Measurements from ENCODE around the gene SKIC8.

The SKIC8 gene

GRCh38 chr15:78299101-78299930 is at the start of gene SKIC8:
TSS of gene SKIC8 (minus strand) at chr15:78299609. CDS start at chr15:78295686, 3,923 bp downstream.
- peak; percentile 97 for DNase-seq

- no peak for DNase-seq
Measured at GRCh38 chr15:78347586-78348543, 48.5 kb upstream of the SKIC8 start.

GRCh38 chr15:78345396-78346125 is 46.2 kb upstream of the SKIC8 start:
- no peak for DNase-seq

- no peak for DNase-seq
Measured at GRCh38 chr15:78343276-78344060, 44.1 kb upstream of the SKIC8 start.

DNA sequence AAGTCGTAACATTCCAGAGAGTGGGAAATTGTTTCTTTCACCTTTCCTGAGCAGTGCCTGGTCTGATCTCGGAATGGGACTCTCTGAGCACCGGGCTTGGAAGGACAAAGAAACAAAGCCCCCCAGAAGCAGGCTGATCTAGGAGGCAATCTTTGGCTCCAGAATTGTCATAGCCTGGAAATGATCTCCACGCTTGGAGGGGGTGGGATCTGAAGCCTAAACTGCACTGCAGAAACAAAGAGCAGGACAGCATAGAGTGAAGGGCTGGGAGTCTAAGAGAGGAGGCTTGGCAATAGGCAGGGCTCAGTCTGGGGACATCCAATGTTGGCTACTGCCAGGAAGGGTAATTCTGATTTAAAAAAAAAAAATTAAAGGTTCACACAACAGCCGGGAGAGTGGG is 42.6 kb upstream of the SKIC8 start:
- DNase-seq, result no peak

DNA sequence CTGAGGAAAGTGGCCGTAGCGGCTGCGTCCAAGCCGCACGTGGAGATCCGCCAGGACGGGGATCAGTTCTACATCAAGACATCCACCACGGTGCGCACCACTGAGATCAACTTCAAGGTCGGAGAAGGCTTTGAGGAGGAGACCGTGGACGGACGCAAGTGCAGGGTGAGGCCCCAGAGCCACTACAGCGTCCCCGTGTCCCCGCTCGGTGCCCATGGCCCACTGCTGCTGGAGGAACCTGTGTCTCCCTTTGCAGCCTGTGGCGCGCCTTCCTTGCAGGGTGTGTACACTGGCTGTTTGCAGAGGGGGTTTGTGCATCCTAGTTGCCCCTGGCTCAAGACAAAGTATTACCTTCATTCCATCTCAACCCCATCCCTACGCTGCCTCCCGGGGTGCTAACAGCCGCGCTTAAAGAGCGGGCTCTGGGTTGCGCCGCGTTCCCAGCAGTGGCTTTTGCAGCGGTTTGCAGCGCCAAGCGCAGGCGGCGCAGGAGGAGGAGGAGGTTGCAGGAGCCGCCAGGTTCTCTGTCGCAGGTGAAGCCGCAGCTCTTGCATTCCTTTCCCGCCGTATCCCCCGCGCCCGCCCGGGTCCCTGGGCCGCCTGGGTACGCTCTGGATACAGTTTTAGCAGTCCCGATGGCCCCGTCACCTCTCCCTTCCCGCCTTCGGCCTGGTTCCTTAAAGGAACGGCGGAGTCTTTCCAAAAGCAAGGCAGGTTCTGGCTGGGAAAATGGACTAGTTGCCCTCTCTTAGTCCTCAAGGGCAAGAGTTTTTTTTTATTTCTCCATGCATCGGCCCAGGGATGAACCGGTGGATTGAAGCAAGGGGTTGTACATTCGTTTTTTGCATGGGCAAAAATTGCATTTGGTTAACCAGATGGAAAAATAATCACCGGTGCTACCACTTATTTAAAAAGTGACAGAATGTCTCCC is 41.9 kb upstream of the SKIC8 start:
- DNase-seq, result no peak

- DNase-seq, result no peak
Measured at GRCh38 chr15:78340231-78341056, 41.0 kb upstream of the SKIC8 start, which contains the start of gene CRABP1. TSS of gene CRABP1 (plus strand) at chr15:78340353. CDS start at chr15:78340429, 76 bp downstream.

DNA sequence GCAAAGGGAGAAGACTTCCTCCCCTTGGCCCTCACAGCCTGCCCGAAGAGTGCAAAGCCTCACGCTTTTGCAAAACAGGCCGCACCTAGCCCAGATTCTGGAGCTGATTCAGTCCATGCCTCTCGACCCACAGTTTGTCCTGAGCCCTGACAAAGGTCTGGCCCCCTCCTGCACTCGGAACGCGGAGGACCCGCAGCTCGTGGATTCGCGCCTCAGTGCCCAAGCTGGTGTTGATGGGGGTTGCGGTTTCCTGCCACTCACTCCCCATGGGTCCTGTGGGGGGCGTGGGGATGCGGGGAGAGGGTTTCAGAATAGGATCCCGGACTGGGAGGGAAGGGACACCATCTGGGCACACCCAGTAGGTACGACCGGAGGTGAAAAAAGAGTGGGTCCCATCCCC is 40.1 kb upstream of the SKIC8 start:
- no peak for DNase-seq

DNA sequence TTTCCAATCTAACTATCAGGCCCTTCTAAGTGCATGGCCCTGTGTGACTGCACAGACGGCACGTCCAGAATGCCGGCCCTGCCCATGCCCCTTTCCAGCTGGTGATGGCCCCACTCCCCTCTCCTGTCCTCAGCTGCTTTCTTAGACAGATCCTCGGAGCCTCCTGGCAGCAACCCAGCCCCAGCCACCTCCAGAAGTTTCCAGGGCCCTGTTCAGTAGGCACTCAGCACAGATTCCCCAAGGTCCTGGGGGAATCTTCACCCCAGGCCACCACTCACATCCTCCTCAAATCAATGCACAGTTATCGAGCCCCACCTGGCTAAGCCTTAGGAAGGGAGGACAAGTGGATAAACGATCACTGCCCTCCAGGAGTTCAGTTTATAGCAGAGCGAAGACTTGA is 39.4 kb upstream of the SKIC8 start:
- no peak for DNase-seq

DNA sequence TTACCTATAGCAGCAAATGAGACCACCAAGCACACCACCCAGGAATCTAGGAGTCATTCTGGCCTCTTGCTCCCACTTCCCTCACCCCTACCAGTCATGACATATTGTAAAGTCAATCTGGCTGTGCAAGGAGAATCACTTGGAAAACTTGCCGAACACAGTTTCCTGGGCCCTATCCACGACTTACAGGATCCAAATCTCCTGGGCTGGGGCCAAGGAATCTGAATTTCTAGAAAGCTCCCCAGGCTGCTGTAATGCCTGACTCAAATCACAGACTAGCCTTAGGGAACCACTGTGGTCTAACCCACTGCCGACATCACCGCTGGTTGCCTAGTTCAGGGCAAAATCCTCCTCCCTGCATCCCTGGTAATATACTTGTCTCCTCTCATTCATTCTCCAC is 36.6 kb upstream of the SKIC8 start:
- no peak for DNase-seq

DNA sequence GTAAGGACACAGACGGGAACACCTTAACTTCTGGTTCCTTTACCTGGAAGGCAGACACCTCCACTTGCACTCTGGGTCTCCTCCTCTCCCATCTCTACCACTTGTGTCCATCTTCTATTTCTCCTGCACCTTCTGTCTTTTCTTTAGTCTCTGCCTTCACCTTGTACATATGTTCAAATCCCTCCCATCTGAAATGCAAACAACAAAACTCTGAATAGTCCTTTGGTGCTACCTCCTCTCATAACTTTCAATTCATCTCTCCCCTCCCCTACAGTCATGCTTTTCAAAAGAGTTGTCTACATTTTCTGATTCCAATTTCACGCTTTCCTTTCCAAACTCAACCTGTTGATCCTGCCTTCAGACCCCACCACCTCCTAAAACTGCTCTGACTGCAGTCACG is 35.4 kb upstream of the SKIC8 start:
- DNase-seq, result no peak

GRCh38 chr15:78329625-78330024 is 30.2 kb upstream of the SKIC8 start:
- no peak for DNase-seq

- DNase-seq, result peak; percentile 82
Measured at GRCh38 chr15:78327466-78327865, 28.1 kb upstream of the SKIC8 start.

GRCh38 chr15:78325092-78325843 is 25.9 kb upstream of the SKIC8 start:
- peak; percentile 13 for DNase-seq

GRCh38 chr15:78324144-78324543 is 24.7 kb upstream of the SKIC8 start:
- DNase-seq, result no peak

DNA sequence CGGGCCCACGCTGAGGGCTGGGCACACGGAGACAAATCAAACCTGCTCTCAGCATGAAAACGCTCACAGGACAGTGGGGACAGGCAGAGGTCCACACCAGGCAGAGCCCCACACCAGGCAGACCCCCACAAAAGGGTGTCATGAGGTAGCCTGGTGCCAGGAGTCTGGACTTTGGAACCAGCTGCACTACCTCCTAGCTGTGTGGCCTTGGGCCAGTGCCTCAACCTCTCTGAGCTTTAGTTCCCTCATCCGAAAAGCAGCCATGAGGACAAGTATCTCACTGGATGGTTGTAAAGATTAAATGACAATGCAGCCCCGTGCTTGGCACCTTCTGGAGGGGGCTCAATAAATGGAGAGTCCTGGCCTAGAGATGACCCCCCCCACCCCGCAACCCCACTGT is 24.3 kb upstream of the SKIC8 start:
- DNase-seq, result no peak

DNA sequence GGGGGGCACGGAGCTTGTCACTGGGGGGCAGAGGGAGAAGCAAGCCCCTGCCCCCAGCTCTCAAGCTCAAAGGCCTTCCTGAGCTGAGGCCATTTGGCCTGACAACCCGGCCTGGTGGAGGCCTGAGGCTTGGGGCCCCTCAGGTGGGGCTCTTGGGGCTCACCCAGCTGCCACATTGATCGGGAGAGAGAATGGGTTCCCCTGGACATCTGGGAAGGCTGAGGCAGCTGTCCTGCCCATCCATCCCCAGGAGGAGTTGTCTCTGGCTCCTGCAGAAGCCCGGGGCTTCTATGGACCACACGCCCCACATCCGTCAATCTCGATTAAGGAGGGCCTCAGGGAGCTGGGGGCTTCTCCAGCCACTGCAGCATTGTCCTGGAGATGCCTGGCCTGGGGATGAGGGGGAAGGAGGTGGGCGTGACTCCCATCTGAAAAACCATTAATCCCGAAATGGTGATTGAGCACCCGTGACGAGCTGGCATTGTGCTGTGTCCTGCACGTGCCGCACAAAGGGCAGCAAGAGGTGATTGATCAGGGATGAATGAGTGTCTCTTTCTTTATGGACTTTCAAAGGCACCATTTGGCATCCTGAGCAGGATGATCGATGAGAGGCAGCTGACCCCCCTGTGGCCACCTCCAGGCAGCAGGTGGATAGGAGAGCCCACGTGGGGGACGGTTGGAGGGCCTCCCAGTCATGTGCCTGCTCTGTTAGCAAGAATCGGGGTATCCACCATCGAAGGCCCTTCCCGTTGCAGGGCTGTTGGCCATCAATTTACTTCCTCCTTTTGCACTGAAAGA is 23.5 kb upstream of the SKIC8 start:
- DNase-seq, result peak; percentile 7

DNA sequence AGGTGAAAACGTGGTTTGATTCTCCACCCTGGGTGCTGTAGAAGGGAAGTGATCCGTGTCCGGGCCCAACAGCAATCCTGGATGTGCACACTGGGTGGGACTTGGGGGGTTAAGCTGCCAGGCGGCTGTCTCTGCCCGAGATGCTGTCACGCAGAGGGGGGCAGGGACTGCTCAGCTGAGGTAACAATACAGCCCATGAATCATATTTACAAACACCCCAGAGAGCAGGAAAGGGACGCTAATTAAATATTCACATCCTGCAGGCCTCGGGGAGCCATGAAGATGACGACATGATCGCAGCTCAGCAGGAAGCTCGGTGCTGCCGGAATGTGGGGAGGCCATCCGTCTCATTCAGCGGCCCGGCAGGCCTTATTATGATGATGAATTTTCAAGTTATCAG is 22.8 kb upstream of the SKIC8 start:
- no peak for DNase-seq
